ENCODE measurements around the gene TMEM273.

Gene TMEM273, protein sequence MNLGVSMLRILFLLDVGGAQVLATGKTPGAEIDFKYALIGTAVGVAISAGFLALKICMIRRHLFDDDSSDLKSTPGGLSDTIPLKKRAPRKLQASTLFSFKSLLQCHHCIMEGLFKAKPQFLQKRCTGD

DNA sequence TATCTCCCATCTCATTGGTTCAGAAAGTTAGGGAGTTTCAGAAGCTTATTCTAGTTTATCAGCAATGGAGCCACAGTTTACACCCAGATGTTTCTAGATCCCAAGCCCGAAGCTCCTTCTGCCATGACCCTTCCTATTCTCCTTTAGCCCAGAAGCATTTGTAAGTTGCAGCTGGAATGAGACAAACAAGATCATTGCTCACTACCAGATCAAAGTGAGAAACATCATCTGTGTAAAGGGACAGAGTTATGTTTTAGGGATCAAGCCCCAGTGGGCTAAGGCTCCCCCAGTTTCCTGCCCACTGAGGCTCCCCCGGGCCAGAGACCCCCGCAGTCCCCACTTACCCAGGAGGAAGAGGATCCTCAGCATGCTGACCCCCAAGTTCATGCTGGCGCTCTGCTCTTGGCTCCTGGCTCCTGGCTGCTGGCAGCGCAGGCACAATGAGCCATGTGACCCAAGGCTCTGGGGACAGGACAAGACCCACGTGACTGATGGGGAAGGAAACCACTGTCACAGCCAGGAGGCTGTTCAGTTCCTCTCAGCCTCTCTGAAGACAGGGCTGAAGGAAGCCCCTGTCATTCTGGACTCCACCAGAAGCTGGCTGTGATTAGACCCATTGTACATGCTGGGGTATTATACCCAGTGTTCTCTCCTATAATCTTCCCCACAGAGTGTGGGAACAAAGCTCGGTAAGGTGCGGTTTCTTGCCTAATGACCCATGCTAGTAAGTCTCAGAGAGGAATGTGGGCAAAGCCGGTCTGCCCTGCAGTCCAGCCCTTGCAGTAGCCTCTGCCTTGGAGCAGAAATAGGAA is at the start of gene TMEM273:
TMEM273 (minus strand) TSS at position 442 of the 812 bp plus-strand sequence; CDS start at position 387, 55 bp downstream.
- DNase-seq, result no peak

DNA sequence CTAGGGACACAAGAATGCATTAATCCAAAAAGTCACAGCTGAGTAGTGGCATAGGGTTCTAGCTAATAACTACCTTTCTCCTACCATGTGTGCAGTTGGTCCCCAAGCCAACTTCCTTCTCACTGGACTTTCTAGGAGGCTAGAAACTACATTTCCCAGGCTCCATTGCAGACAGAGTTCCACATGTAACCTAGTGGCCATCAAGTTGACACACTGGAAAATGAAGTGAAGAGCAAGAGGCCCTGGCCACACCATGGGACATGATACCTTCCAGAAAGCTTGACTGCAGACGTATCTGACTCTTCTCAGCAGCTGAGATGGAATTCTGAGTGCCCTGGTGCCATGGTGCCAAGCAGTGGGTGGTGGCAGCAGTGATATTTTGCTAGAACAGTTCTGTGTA is 49.8 kb upstream of the TMEM273 start:
- no peak for DNase-seq

DNA sequence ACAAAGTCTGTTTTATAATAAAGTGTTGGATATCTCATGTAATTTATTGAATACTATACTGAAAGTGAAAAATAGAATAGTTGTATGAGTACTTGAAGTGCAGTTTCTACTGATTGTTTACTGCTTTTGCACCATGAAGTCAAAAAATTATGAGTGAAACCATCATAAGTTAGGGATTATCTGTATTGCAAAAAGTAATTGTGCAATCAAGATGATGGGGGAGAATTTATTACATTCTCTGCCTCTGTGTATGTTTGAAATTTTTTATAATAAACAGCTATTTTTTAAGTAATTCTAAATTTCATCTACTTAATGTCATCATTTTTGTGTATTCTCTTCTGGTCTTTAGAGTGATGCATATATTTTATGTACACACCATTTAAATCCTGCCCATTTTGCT is 47.2 kb upstream of the TMEM273 start:
- no peak for DNase-seq

DNA sequence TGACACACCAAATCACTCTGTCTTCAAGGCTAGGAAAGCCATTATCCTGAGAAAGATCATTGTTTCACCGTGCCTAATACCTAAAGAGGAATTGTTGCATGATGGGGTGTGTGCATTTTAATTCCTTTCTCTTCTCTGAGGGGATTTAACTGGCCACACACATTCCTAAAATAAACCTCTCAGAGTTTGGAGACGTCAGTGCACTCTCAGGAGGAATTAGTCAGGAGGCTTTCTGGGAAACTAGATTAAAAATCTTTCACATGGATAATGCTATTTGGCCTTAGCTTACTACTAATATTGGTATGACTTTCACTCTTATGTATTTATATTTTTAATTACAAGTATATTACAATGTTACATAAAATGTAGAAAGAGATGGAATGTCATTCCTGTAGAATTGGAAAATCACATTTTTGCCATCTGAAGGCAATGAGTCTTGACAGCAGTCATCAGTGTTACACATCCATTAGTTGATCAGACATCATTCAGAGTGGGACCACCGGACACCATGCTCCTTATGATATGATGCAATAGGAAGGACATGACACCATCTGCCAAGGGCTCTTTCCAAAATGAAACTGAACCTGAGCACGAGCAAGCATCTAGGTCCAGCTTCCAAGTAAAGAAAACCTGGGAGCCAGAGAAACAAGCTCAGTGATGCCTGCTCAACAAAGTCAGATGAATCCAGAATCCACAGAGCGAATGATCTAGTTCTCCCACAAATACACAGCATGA is 43.1 kb upstream of the TMEM273 start:
- DNase-seq, result no peak

DNA sequence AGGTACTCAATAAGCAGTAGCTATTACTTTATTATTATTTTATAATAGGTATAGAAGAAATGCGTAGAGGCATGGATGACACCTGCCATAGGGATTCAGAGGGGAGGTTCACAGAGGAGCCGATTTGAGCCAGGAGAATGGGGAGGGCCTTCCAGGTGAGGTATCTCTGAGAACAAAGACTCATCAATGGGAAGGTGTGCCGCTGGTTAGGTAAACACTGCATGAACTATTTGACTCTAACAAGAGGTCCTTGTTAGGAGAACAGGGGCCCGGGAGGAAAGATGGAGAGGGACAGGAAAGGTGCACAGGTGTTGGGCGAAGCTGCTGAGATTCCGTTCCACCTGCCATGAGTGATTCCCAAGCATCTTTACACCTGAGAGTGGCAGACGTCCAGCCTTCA is 41.8 kb upstream of the TMEM273 start:
- DNase-seq, result no peak

DNA sequence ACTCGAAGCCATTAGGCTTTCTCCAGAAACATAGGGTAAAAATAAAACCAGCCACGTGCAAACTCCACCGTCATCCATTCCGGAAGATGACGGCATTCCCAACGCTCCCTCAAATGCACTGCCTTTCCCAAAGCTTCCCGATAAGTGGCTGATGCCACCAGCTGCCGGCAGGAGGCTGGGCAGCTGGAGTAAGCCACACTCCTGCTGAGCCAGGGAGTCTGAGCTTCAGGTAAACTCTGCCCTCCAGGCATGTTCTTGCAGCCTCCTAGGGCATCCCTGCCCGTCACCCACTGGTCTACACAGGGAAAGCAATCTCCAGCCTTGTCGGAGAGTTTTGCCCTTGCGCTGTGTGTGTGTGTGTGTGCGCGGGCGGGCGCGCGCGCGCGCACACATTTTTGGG is 40.5 kb upstream of the TMEM273 start:
- no peak for DNase-seq

DNA sequence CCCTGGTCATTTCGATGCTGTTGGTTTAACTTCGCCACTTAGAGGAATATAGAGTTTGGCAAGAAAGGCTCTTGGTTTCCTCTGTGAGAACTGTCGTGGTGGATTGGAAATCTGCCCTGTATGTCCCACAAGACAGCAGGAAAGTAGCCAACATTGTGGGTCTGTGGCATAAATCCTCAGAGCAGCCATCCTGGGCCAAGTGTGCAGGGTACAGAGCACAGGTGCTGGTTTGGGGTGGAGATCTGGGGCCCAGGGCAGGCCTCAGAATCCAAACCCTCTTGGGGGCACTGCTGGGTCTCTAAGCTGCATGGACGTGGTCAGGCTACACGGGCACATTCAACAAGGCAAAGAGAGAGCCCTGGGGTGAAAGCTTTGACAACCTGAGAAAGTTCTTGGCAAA is 39.2 kb upstream of the TMEM273 start:
- no peak for DNase-seq

DNA sequence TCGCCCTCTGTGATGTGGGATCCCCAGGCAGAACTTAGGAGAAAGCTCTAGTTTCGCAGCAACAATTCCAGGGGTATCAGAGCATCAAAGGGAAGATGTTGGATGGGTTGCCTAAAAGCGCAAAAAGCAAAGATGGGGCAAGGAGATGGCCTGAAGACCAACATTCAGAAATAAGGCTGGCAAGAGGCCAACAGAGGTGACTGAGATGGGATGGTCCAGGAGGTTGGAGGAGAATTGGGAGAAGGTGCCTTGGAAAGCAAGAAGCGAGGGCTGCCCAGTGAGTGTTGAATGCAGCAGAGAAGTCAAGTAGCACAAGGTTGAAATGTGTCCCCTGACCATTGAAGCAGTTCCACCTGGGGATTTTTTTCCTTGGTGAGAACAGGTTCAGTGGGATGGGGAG is 38.4 kb upstream of the TMEM273 start:
- DNase-seq, result no peak

DNA sequence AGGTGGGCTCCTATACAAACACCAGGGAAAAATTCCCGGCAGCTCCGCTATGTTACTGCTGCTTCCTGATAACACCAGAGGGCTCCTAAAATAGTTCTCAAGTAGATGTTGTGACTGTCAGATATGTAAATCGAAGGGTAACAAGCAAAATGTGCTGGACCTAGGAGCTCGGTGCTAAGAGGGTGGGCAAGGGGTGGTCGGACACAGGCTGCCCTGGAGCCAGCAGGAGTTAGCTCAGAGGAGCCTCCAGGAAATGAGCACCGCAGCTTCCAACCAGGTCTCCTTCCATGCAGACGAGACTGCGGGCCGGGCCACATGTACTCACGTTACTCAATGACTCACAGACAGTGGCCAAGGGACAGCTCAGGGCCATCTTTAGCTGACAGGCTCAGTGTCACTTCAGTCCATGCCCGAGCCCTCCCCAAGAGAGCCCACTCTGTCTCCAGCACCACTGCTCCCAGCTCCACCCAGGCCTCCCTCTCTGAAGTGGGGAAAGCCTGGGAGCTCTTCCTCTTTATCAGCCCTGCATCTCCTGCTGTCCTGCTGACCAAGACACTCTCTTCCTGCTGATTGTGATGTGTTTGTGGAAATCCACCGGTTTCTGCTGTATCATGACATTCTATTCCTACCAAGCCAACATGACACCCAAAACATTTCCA is 37.2 kb upstream of the TMEM273 start:
- no peak for DNase-seq

DNA sequence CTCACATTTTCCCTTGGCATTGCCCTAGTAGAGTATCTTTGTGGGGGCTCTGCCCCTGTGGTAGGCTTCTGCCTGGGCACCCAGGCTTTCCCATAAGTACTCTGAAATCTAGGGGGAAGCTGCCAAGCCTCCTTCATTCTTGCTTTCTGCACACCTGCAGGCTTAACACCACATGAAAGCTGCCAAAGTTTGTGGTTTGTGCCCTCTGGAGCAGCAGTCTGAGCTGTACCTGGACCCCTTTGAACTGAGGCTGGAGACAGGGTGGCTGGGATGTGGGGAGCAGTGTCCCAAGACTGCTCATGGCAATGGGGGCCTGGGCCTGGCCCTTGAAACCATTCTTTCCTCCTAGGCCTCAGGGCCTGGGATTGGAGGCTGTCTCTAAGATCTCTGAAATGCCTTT is 35.0 kb upstream of the TMEM273 start:
- DNase-seq, result no peak

DNA sequence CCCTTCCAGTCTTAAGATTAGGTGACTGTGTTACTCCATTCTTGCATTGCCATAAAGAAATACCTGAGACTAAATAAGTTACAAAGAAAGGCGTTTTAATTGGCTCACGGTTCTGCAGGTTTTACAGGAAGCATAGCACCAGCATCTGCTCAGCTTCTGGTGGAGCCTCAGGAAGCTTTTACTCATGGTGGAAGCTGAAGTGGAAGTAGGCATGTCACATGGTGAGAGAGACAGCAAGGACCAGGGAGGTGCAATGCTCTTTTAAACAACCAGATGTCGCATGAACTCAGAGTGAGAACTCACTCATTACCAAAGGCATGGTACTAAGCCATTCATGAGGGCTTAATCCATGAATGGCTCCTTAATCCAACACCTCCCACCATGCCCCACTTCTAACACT is 34.0 kb upstream of the TMEM273 start:
- no peak for DNase-seq

DNA sequence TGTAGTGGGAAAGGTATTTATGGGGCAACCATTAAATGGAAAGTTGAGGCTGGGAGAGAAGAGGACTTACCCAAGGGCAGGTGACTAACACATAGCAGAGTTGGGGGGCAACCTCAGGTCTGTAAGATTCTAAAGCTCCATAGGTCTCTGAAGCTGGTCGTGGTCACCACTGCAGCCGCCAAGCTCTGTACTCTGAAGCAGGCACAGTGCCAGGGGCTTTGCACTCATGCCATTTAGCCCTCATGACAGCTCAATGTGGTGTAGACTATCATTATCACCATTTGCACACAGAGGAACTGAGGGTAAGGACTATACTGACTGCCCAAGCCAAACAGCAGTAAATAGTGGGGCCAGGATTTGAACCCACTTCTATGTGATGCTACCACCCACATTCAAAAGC is 32.5 kb upstream of the TMEM273 start:
- no peak for DNase-seq

DNA sequence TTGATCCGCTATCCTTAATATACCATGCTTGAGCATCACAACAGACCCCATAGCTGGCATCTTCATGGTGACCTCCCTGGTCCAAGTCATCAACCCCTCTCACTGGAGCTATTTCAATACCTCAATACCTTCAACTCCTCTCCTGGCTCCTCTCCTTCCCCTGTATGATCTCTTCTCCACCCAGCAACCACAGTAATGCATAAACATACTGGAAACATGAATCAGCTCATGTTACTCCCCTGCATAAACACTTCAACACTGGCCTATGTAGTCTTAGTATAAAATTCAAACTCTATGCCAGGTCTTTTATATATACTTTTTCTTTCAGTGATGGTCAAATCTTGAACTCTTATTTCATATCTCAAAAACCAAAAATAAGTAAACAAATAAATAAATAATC is 31.8 kb upstream of the TMEM273 start:
- no peak for DNase-seq

DNA sequence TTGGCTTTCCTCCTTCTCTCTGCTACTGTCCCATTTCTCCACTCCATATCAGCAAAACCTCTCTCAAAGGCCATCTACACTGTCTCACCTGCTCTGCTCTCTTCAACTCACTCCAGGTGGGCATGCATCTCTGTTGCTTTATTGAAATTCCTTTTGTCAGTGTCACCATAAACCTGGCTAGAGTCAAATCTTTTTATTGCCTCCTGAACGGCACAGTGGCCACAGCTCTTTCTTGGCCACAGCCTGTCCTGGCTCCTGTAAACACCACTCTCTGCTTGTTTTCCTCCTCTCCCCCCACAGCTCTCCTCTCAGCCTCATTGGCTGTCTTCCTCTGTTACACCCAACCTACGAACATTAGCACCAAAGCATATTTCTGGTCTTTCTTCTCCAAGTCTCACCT is 31.1 kb upstream of the TMEM273 start:
- no peak for DNase-seq

DNA sequence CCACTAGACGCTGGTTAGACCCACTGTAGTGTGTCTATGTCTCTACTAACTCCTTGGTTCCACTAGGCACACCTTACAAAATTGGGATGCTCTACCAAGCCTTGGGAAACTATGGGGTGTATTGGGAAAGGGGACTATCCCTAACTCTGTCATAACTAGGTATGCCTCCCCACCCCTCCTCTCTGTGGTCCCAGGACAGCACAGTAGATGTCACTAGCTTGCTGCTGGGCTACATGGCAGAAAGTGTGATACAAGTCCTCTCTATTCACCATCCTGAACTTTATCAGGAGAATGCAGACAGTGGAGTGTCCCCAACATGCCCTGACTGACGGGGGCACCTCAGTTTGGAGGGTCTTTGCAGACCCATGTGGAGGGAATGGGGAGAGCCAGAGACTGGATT is 30.3 kb upstream of the TMEM273 start:
- DNase-seq, result no peak

DNA sequence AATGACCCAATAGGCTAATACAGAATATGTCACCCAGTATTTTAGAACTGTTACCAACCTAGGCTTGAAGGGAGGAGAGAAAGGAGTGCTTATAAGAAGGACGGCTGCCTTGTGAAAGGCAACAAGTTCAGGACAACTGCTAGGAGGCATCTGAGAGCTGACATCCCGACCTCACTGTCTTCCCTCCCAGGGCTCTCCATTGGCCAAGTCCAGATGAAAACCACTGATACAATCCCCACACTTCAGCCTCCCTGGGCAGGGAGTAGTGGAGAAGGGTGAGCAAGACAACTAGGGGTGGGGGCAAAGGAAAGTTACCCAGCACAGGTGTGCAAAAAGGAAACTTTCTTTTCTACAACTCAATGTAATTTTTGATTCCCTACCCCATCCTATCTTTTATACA is 29.5 kb upstream of the TMEM273 start:
- DNase-seq, result no peak

DNA sequence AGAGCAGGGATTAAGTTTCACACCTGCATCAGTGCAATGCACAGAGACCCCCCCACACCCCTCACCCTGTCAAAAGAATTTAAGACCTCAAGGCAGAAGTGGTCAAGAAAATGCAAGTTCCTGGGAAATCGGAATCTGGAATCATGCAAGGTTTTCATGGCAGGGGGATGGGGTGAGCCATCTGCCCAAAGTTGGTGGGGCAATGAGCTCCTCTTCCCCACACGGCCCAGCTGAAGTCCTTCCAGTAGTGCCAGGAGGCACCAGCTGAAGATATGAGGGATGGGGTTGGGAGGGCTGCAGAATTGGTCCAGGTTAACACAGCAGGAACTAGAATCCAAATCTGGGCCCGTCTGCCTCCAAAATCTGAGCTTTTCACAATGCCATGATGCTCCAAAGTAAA is 25.0 kb upstream of the TMEM273 start:
- no peak for DNase-seq

DNA sequence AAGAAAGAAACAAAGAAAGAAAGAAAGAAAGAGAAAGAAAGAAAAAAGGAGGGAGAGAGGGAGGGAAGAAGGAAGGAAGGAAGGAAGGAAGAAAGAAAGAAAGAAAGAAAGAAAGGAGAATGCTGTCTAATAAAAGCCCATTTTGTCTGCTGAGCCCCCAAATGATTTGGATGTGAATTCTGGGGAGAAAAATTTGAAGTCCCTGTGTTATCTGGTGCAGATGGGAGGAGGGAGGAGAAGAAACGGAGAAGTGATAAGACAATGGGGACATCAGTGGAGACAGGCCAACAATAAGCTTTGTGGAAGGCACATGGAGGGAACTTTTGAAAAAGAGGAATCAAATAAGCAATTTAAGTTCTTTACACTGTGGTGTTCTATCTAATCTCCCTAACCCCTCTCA is 24.6 kb upstream of the TMEM273 start:
- no peak for DNase-seq

DNA sequence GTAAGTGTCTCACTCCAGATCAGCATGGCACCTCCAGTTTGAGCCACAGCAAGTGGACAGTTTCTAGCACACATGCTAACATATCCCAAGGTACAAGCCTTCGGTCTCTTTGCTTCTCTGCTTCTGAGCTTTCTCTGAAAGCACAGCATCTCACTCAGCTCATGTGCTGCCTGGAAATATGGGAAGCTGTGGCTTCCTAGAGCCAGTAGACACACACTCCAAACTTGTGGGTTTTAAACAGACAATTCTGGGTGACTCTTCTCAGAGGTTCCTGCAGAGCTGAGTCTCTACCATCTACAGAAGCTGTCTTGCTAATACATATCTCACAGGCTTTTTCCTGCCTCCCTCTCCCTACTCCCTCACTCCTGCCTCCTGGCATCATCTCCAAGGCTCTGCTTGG is 23.9 kb upstream of the TMEM273 start:
- DNase-seq, result no peak

DNA sequence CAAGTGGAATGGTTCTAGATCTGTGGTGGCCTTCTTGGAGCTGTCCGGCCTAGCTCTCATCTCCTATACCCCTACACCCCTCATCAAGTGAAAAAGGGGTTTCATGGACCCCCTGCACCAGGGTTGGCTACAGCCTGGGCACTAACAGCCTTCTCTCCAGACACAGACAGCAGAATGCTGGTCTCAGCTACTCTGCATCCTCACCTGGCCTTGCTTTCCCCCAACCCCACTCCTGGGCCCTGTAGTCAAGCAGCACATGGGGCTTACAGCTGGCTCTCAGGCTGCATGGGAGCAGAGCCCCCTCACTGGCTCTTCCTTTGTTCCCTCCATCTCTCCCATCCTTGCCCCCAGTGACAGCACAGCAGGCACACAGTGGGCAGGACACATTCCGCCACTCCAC is 20.8 kb upstream of the TMEM273 start:
- no peak for DNase-seq

DNA sequence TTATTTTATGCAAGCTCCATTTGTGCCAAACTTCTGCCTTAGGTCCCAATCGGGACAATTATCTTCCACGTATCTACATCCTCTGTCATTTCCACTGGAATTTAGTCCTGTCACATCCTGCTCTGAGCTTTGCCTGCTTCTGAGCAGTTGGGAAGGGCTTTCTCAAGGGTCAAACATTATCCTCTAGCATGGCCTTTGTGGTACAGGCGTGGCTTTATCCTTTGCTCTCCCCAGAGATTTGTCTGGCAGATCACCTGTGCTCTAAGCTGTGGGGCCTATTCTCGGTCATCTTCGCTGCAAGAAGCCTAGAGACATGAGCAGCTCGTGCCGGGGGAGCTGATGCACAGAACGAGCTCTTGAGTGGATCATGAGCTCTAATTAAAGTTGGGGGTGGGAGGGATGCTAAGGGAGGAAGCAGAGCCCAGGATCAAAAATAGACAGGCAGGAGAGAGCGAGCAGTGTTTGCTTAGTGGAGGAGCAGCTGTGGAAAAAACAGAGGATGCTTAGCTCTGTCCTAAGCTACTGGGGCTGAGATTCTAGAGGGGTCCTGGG is 19.8 kb upstream of the TMEM273 start:
- DNase-seq, result peak; percentile 3

DNA sequence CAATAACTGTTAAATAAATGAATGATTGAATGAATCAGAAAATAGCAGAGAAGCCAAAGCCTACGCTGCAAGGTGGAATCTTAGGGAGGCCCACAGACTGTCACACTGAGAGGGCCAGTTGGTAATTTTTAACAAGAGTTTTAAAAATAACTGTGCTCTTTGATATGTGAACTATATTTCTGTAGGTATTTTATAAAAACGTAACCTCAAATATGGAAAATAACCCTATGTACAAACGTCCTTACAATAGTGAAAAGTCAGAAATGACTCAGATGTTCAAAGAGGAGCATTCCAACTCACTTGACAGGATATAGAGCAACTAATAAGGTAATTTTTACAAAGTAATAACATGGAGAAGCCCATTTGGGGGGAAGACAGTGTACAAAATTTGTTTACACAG is 18.9 kb upstream of the TMEM273 start:
- no peak for DNase-seq

DNA sequence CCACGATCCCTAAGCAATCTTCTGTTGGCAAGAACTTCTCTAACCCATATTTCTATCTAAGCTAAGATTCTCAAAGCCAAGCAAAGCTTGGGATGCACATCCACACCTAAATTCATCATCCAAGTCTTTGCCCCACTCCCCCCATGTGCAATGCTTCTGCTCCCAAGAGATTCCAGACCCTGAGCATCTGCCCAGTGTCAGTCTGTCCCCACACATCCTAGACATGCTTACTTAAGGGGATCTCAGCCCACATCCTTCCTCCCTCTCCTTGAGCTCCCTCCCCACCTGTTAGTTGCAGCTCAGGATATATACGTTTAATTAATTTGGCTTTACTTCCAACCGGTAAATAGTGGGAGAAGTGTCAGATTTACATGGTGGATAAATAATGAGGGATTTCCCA is 17.0 kb upstream of the TMEM273 start:
- DNase-seq, result no peak

DNA sequence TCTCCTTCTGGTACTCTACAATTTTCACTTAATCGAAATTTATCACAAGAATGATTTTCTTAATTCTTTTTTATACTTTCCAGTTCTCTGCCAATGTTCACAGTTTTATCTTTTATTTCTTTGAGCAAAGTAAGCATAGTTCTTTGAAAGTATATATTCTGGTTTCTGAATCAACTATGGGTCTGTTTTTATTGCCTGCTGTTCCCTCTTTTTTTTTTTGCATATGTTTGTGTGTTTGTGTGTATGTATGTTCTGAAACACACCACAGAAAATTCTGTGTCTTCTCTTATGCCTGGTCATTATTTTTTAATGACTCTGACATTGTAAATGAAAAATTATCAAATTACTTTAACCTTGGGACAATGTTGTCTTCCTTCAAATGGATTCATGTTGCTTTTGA is 15.9 kb upstream of the TMEM273 start:
- no peak for DNase-seq
